Prostate gland (tissue), 2 donors: ENCODE results near the gene KAZN.

Source experiments
- POLR2A ChIP-seq: fragments of 450-650 bp; IDR thresholded peaks from one replicate; pipeline ENCODE4 v1.6.1; 2016; ENCODE audit warnings: antibody characterized with exemption, mild to moderate bottlenecking
- POLR2AphosphoS5 ChIP-seq: sonication (generic); formaldehyde crosslinking; IDR thresholded peaks from one replicate; pipeline ENCODE4 v1.6.1; 2017; ENCODE audit warnings: antibody characterized with exemption
- TF ChIP-seq, protein P1 (sequence below), 4 experiments: fragments of 200-600 bp in 2 of 4; fragments of 450-650 bp in 2 of 4; sonication (generic) in 2 of 4; IDR thresholded peaks; 1 replicate in 3 of 4; 2 replicates in 1 of 4; pipeline ENCODE4 v1.5.1; 2016 to 2019; ENCODE audit warnings: antibody characterized with exemption in 4 of 4, mild to moderate bottlenecking in 2 of 4, moderate library complexity in 2 of 4

DNA sequence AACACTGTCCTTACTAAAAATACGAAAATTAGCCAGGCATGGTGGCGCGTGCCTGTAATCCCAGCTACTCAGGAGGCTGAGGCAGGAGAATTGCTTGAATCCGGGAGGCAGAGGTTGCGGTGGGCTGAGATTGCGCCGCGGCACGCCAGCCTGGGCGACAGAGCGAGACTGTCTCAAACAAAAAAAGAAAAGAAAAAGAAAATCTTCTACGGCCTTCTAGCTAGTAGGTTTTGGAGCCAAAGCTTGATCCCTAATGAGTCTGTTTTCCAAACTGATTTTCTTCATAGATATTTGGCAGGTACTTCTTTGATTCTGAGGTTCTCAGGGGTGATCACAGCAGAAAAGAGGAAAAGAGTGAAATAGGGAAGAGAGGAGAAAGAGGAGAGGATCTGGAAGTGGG, 372.7 kb downstream of the KAZN start:
- TF ChIP-seq, protein P1, sequence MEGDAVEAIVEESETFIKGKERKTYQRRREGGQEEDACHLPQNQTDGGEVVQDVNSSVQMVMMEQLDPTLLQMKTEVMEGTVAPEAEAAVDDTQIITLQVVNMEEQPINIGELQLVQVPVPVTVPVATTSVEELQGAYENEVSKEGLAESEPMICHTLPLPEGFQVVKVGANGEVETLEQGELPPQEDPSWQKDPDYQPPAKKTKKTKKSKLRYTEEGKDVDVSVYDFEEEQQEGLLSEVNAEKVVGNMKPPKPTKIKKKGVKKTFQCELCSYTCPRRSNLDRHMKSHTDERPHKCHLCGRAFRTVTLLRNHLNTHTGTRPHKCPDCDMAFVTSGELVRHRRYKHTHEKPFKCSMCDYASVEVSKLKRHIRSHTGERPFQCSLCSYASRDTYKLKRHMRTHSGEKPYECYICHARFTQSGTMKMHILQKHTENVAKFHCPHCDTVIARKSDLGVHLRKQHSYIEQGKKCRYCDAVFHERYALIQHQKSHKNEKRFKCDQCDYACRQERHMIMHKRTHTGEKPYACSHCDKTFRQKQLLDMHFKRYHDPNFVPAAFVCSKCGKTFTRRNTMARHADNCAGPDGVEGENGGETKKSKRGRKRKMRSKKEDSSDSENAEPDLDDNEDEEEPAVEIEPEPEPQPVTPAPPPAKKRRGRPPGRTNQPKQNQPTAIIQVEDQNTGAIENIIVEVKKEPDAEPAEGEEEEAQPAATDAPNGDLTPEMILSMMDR (IDR thresholded peaks at IDR 0.05), result no peak
- TF ChIP-seq POLR2AphosphoS5 (no peak), POLR2A (no peak)
